Esophagus muscularis mucosa (tissue), 4 donors: ENCODE data around the gene NEK4. TPM values are rescaled to one million over a fixed set of nuclear protein-coding genes. Genes with fewer than 3 reads are reported as not detected.

Source experiments
- DNase-seq: peaks from one replicate; pipeline ENCODE4 v3.0.0-alpha.2; 2017; ENCODE audit errors: extremely low spot score
- H3K27ac ChIP-seq, 4 donors: fragments of 200-600 bp; sonication (generic); replicated peaks in 1 of 4; 1 replicate in 3 of 4; 2 replicates in 1 of 4; pipeline ENCODE4 v1.5.1; 2016 to 2019; ENCODE audit warnings: mild to moderate bottlenecking in 1 of 4
- H3K27me3 ChIP-seq, 4 donors: fragments of 200-600 bp; sonication (generic); one replicate each; pipeline versions ENCODE4 v1.5.1 to v1.6.0; 2016 to 2019
- H3K36me3 ChIP-seq, 4 donors: fragments of 200-600 bp; sonication (generic); one replicate each; pipeline ENCODE4 v1.5.1; 2016 to 2019
- H3K4me1 ChIP-seq, 4 donors: fragments of 200-600 bp; sonication (generic); one replicate each; pipeline ENCODE4 v1.5.1; 2016 to 2019
- H3K4me3 ChIP-seq, 4 donors: fragments of 200-600 bp; sonication (generic); 1 replicate in 2 of 4; 2 replicates in 2 of 4; pipeline ENCODE4 v1.5.1; 2016 to 2019; ENCODE audit warnings: mild to moderate bottlenecking in 4 of 4, moderate library complexity in 1 of 4
- H3K9me3 ChIP-seq, 4 donors: fragments of 200-600 bp; sonication (generic); 1 replicate in 3 of 4; 2 replicates in 1 of 4; pipeline ENCODE4 v1.5.1; 2016 to 2019
- EP300 ChIP-seq: sonication (generic); formaldehyde crosslinking; IDR thresholded peaks from one replicate; pipeline ENCODE4 v1.6.1; 2017; ENCODE audit warnings: antibody characterized with exemption
- POLR2A ChIP-seq: fragments of 450-650 bp; IDR thresholded peaks from one replicate; pipeline ENCODE4 v1.6.1; 2017; ENCODE audit warnings: antibody characterized with exemption, moderate library complexity, mild to moderate bottlenecking, low read depth
- POLR2AphosphoS5 ChIP-seq, 2 donors: sonication (generic); formaldehyde crosslinking; IDR thresholded peaks; one replicate each; pipeline ENCODE4 v1.6.1; 2017; ENCODE audit warnings: antibody characterized with exemption in 2 of 2
- WGBS: methylation state at CpG from one replicate; pipeline ENCODE4 v1.1.5; 2018; 5-methylcytosine and 5-hydroxymethylcytosine counted together
- intact Hi-C: fragments of 100-400 bp; cut with DNase I; formaldehyde crosslinking; loops from one replicate; pipeline ENCODE4 v1.15.1; 2023
- total RNA-seq, 4 donors: library from RNA; depleted of rRNA; stranded (reverse); fragments of >200 nt; gene quantifications; one replicate each; pipeline versions ENCODE4 v1.1.0 to v1.2.1, GENCODE V29; 2016
- TF ChIP-seq, protein P1 (sequence below), 3 experiments: fragments of 200-600 bp in 2 of 3; fragments of 450-650 bp in 1 of 3; sonication (generic) in 2 of 3; IDR thresholded peaks; one replicate each; pipeline ENCODE4 v1.5.1; 2017 to 2019; ENCODE audit warnings: antibody characterized with exemption in 3 of 3, mild to moderate bottlenecking in 2 of 3, moderate library complexity in 1 of 3

The NEK4 gene
- total RNA-seq, 4 donors from 2014 or later = 19.1 to 29.2 (median 23.6) TPM

DNA sequence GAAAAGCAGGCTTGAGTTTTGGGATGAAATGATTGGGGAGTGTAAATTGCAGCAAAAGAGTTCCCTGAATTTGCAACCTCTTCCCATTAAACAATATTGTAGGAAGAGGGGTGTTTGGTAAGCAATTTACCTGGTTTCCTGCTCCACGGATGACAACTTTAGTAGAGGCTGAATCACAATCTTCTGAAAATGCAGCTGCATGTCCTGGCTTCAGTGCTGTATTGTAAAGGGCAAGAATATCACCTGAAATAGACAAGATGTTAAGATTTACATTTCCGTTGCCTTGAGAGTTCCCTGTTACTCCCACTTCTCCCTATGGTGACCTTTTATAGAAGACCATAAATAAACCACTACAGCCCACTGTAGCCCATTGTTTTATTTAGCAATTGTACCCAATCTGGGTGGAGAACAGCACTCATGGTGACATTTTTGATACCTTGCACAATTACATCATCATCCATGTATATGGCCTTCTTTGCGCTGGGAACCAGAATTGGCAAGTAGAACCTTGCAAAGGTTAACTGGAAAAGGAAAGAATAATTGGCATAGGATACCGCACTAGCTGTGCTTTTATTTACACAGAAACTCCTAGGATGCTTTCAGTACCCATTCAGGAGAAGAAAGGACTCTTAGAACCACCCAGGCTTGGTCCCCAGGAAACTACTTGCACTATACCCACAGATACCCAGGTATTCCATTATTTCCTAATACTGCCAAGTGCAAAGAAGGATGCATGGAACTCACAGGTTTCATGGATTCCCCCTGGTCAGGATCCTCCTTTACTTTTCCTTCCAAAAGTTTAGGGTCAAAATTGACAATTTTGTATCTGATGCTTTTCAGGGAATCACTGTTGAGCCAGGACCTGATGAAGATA is 74.7 kb downstream of the NEK4 start:
- Histone ChIP-seq H3K4me1 (no peaks in the 10 kb centered on the region), H3K27ac (no peak overlapping the region), H3K4me3 (no peak overlapping the region), H3K36me3 (peaks cover 62 to 91% (median 82%) of the 10 kb centered on the region in 4 donors), H3K27me3 (no peaks in the 10 kb centered on the region), H3K9me3 (no peaks in the 10 kb centered on the region)
- DNase-seq = no peak
- 72% methylated on average over 4 of the region's 4 CpGs for WGBS
- intact Hi-C loops = no loop called here
- TF ChIP-seq POLR2A (no peak), POLR2AphosphoS5 (IDR thresholded peaks at IDR 0.05) (no peak), EP300 (no peak)
- TF ChIP-seq, protein P1, sequence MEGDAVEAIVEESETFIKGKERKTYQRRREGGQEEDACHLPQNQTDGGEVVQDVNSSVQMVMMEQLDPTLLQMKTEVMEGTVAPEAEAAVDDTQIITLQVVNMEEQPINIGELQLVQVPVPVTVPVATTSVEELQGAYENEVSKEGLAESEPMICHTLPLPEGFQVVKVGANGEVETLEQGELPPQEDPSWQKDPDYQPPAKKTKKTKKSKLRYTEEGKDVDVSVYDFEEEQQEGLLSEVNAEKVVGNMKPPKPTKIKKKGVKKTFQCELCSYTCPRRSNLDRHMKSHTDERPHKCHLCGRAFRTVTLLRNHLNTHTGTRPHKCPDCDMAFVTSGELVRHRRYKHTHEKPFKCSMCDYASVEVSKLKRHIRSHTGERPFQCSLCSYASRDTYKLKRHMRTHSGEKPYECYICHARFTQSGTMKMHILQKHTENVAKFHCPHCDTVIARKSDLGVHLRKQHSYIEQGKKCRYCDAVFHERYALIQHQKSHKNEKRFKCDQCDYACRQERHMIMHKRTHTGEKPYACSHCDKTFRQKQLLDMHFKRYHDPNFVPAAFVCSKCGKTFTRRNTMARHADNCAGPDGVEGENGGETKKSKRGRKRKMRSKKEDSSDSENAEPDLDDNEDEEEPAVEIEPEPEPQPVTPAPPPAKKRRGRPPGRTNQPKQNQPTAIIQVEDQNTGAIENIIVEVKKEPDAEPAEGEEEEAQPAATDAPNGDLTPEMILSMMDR (IDR thresholded peaks at IDR 0.05) = no peak

DNA sequence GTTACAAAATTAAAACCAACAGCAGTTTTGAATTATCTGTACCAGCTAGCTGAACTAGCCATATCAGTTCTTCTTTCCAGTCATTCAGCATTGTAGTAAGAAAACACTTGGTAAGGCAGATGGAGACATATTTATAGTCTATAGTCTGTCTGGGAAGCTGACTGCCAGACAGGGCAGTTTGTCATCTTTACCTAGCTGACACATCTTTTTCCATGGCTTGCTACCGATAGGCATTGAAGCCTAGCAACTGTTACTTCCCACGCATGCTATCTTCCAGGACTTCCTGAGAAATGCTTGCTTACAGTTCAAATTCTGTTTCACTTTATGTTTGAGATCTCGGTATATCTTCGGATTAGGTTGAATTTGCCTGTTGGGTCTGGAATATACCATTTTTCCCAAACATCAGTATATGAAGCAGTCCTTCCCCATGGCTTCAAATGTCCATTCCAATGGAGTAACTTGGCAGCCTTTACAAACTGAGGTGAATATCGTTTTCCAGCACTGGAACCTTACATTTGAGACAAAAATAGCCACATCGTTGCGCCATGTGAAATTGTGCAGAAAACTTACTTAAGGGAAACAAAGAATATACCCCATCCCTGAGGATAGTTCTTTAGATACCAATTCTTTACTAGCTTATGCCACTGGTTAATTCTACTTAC is 76.1 kb downstream of the NEK4 start:
- Histone ChIP-seq H3K4me1 (no peaks in the 10 kb centered on the region), H3K36me3 (peaks cover 76 to 100% (median 92%) of the 10 kb centered on the region in 4 donors)
- DNase-seq = no peak

DNA sequence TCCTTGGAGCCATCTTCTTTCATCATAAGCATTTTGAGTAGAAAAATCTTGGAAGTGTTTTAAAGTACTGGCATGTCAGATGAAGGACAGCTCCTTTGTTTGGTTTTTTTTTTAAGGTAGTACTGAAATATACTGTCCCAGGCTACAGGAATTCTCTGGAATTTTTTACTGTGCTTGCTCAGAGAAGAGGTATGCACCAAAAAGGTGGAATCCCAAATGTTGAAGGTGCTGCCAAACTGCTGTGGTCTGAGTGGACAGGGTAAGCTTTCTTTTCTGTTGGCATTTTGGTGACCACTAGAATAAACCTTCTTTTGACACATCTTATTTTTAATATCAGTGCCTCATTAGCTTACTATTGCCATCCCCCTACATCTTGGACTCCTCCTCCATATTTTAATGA is 77.7 kb downstream of the NEK4 start:
- Histone ChIP-seq H3K9me3 (no peaks in the 10 kb centered on the region), H3K36me3 (peaks cover 90 to 100% (median 98%) of the 10 kb centered on the region in 4 donors), H3K4me1 (peaks cover 0 to under 1% (median 0%) of the 10 kb centered on the region in 4 donors), H3K27ac (no peak overlapping the region), H3K4me3 (no peak overlapping the region), H3K27me3 (no peaks in the 10 kb centered on the region)
- intact Hi-C loops = no loop called here
- TF ChIP-seq POLR2AphosphoS5 (IDR thresholded peaks at IDR 0.05) (no peak), POLR2A (no peak), EP300 (no peak)
- no peak for DNase-seq

More for the DNA sequence above, 76.1 kb downstream of the NEK4 start:
- WGBS = 81% methylated on average over 7 of the region's 7 CpGs
- TF ChIP-seq, protein P1 (IDR thresholded peaks at IDR 0.05) = no peak
- no peak for TF ChIP-seq POLR2AphosphoS5 (IDR thresholded peaks at IDR 0.05)
- TF ChIP-seq POLR2A = no peak
- no peak for TF ChIP-seq EP300
- Histone ChIP-seq H3K27ac (no peak overlapping the region), H3K4me3 (no peak overlapping the region), H3K9me3 (no peaks in the 10 kb centered on the region), H3K27me3 (no peaks in the 10 kb centered on the region)
- intact Hi-C loops = no loop called here

DNA sequence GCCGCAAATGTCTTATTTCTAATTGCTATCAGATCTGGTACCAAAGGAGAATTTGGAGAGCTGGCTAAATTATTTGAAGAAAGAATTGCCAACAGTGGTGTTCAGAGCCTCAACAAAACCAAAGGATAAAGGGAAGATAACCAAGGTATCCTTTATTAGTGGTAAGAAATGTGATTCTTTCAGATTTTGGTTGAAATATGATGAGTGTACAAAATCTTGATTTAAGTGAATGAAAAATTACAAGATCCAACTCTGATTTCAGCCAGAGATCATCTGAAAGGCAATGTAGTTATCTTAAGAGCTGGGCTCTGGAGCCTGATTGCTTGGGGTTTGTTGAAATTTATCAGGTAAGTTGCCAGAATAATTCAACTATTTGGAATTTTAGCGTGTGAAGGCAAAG is 80.2 kb downstream of the NEK4 start:
- Histone ChIP-seq H3K27ac (no peak overlapping the region), H3K36me3 (peaks cover 74 to 84% (median 82%) of the 10 kb centered on the region in 4 donors), H3K27me3 (no peaks in the 10 kb centered on the region), H3K4me1 (peaks cover 6 to 19% (median 12%) of the 10 kb centered on the region in 4 donors), H3K4me3 (no peak overlapping the region), H3K9me3 (no peaks in the 10 kb centered on the region)
- 94% methylated on average over 2 of the region's 2 CpGs for WGBS
- no peak for DNase-seq
- intact Hi-C loops = no loop called here
- TF ChIP-seq POLR2AphosphoS5 (IDR thresholded peaks at IDR 0.05) (no peak), POLR2A (no peak), EP300 (no peak)
- TF ChIP-seq, protein P1 (IDR thresholded peaks at IDR 0.05) = no peak

DNA sequence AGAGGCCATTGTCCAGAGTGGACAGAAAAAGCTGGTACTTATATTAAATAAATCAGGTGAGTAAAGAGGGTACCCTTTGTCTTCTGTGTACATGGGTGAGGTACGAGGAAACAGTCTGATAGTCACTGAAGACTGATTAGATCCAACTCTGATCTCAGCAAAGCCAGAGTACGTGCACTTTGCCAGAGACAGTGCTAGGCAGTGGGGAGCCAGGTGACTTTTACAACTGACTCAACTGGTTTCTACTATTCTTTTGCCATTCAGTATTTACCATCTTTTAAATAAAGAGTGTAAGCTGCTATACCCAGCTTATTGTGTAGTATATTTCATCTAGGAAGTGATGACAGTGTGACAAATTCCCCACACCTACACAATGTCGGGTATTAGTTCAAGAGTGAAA is 81.6 kb downstream of the NEK4 start:
- DNase-seq = no peak
- intact Hi-C loops = loop anchor here (10.0 kb wide), 1 partner anchor 214 kb away; no protein-coding TSS in a partner anchor
- no peaks in the 10 kb centered on the region for H3K27me3 ChIP-seq
- no peak overlapping the region for H3K4me3 ChIP-seq
- peaks cover 62 to 70% (median 69%) of the 10 kb centered on the region in 4 donors for H3K36me3 ChIP-seq
- WGBS = 85% methylated on average over 3 of the region's 3 CpGs
- TF ChIP-seq POLR2A (no peak), POLR2AphosphoS5 (IDR thresholded peaks at IDR 0.05) (no peak), EP300 (no peak)
- TF ChIP-seq, protein P1 (IDR thresholded peaks at IDR 0.05) = no peak
- H3K4me1 ChIP-seq = peaks cover 13 to 28% (median 20%) of the 10 kb centered on the region in 4 donors
- H3K9me3 ChIP-seq = no peaks in the 10 kb centered on the region
- no peak overlapping the region for H3K27ac ChIP-seq
